Keratinocyte (primary cell): ENCODE results near the gene TM9SF3. TPM values are rescaled to one million over a fixed set of nuclear protein-coding genes. Genes with fewer than 3 reads are reported as not detected.

Experiments used
- DNase-seq: peaks from one replicate; pipeline ENCODE4 v3.0.0-alpha.2; 2011; ENCODE audit warnings: low read depth, missing footprints, low spot score
- FAIRE-seq: peaks from 2 replicates; lab custom pipeline; 2011; peaks lifted over from hg19 to GRCh38; lab: Jason Lieb, UNC
- H2AFZ ChIP-seq: 2 replicates; pipeline ENCODE4 v1.6.0; 2012; ENCODE audit warnings: low read length, control low read depth, inconsistent platforms; ENCODE audit not compliant: control insufficient read depth
- H3K27ac ChIP-seq: 2 replicates; pipeline ENCODE4 v1.5.1; 2011; ENCODE audit warnings: low read length; ENCODE audit not compliant: control insufficient read depth, insufficient read depth
- H3K27me3 ChIP-seq: 3 replicates; pipeline ENCODE4 v1.6.0; 2011; ENCODE audit warnings: low read length; ENCODE audit not compliant: control insufficient read depth, insufficient read depth; ENCODE audit errors: extremely low read depth
- H3K36me3 ChIP-seq, 2 experiments: 2 replicates in 1 of 2; 3 replicates in 1 of 2; pipeline ENCODE4 v1.5.1; 2011; ENCODE audit warnings: low read length in 2 of 2, mild to moderate bottlenecking in 1 of 2; ENCODE audit not compliant: control insufficient read depth in 2 of 2, insufficient read depth in 2 of 2; ENCODE audit errors: extremely low read depth in 1 of 2
- H3K4me1 ChIP-seq: 3 replicates; pipeline ENCODE4 v1.5.1; 2011; ENCODE audit warnings: low read length; ENCODE audit not compliant: control insufficient read depth, insufficient read depth; ENCODE audit errors: extremely low read depth
- H3K4me2 ChIP-seq: 3 replicates; pipeline ENCODE4 v1.6.0; 2011; ENCODE audit warnings: low read depth, low read length; ENCODE audit not compliant: control insufficient read depth, insufficient read depth; ENCODE audit errors: extremely low read depth
- H3K4me3 ChIP-seq, 3 experiments: fragments of 200-600 bp in 1 of 3; sonication (generic) in 1 of 3; 2 replicates in 2 of 3; 3 replicates in 1 of 3; pipeline ENCODE4 v1.5.1; 2011 to 2016; ENCODE audit warnings: low read length in 3 of 3, mild to moderate bottlenecking in 3 of 3, control low read depth in 2 of 3, inconsistent platforms in 1 of 3, low read depth in 1 of 3, mixed read lengths in 1 of 3, mixed run types in 1 of 3, moderate library complexity in 1 of 3; ENCODE audit not compliant: control insufficient read depth in 2 of 3, insufficient read depth in 2 of 3; ENCODE audit errors: extremely low read depth in 1 of 3
- H3K79me2 ChIP-seq: 2 replicates; pipeline ENCODE4 v1.6.0; 2012; ENCODE audit warnings: low read length; ENCODE audit not compliant: control insufficient read depth, insufficient read depth
- H3K9ac ChIP-seq: 3 replicates; pipeline ENCODE4 v1.6.0; 2011; ENCODE audit warnings: low read length; ENCODE audit not compliant: control insufficient read depth, insufficient read depth; ENCODE audit errors: extremely low read depth
- H3K9me1 ChIP-seq: 3 replicates; pipeline ENCODE4 v1.6.0; 2011; ENCODE audit warnings: low read length; ENCODE audit not compliant: control insufficient read depth, insufficient read depth; ENCODE audit errors: extremely low read depth
- H3K9me3 ChIP-seq: 2 replicates; pipeline ENCODE4 v1.5.1; 2012; ENCODE audit warnings: low read depth, low read length; ENCODE audit not compliant: control insufficient read depth
- H4K20me1 ChIP-seq: 3 replicates; pipeline ENCODE4 v1.6.0; 2011; ENCODE audit warnings: low read length; ENCODE audit not compliant: control insufficient read depth, insufficient read depth; ENCODE audit errors: extremely low read depth
- EZH2 ChIP-seq: IDR thresholded peaks from one replicate; pipeline ENCODE4 v1.6.1; 2012; ENCODE audit warnings: inconsistent platforms, mild to moderate bottlenecking, low read length, moderate library complexity
- dilution Hi-C: fragments of 300-500 bp; cut with MboI; formaldehyde crosslinking; loops from one replicate; pipeline ENCODE4 v1.7.0; 2020; ENCODE audit warnings: low sequenced_read_pairs; ENCODE audit not compliant: extremely low pct_ligation_motif_present
- polyA plus RNA-seq, 5 experiments: library from polyadenylated mRNA; depleted of rRNA in 3 of 5; stranded (reverse) in 3 of 5; stranded (forward) in 1 of 5; unstranded in 1 of 5; fragments of >200 nt; gene quantifications; 1 replicate in 1 of 5; 2 replicates in 3 of 5; 3 replicates in 1 of 5; pipeline versions ENCODE4 v1.2.1 to v1.2.3, GENCODE V29; 2011 to 2012; ENCODE audit warnings: missing spikeins in 2 of 5, low read depth in 1 of 5, low replicate concordance in 1 of 5
- TF ChIP-seq, protein P1 (sequence below), 3 experiments: IDR thresholded peaks in 1 of 3; conservative IDR thresholded peaks in 1 of 3; optimal IDR thresholded peaks in 1 of 3; 2 replicates in 2 of 3; 3 replicates in 1 of 3; pipeline versions ENCODE3 to v1.5.1; 2011; ENCODE audit warnings: low read length in 3 of 3, mild to moderate bottlenecking in 3 of 3, moderate library complexity in 2 of 3, control low read depth in 1 of 3, inconsistent platforms in 1 of 3; ENCODE audit not compliant: insufficient read depth in 2 of 3; ENCODE audit errors: extremely low read depth in 1 of 3

TM9SF3 gene
- polyA plus RNA-seq, 1 donor (not counting 4 experiments of a cell fraction or from before 2014, with no cell fraction given) = 90.0 TPM

GRCh38 chr10:96598846-96599245 is 12.0 kb upstream of the TM9SF3 start:
- Histone ChIP-seq H3K79me2 (no peaks in the 10 kb centered on the region), H3K4me2 (no peak overlapping the region), H3K36me3 (no peaks in the 10 kb centered on the region), H4K20me1 (no peaks in the 10 kb centered on the region), H3K9me3 (no peaks in the 10 kb centered on the region), H3K27ac (no peak overlapping the region), H3K9ac (no peak overlapping the region), H3K4me3 (no peak overlapping the region), H3K4me1 (no peaks in the 10 kb centered on the region), H3K9me1 (no peaks in the 10 kb centered on the region), H3K27me3 (peaks cover 16% of the 10 kb centered on the region), H2AFZ (no peak overlapping the region)
- DNase-seq (no peak), FAIRE-seq (no peak)
- dilution Hi-C loops = no loop called here
- TF ChIP-seq, protein P1, sequence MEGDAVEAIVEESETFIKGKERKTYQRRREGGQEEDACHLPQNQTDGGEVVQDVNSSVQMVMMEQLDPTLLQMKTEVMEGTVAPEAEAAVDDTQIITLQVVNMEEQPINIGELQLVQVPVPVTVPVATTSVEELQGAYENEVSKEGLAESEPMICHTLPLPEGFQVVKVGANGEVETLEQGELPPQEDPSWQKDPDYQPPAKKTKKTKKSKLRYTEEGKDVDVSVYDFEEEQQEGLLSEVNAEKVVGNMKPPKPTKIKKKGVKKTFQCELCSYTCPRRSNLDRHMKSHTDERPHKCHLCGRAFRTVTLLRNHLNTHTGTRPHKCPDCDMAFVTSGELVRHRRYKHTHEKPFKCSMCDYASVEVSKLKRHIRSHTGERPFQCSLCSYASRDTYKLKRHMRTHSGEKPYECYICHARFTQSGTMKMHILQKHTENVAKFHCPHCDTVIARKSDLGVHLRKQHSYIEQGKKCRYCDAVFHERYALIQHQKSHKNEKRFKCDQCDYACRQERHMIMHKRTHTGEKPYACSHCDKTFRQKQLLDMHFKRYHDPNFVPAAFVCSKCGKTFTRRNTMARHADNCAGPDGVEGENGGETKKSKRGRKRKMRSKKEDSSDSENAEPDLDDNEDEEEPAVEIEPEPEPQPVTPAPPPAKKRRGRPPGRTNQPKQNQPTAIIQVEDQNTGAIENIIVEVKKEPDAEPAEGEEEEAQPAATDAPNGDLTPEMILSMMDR (optimal IDR thresholded peaks at IDR 0.05 in 1 of 3, IDR thresholded peaks at IDR 0.05 in 1 of 3, conservative IDR thresholded peaks at IDR 0.05 in 1 of 3; ENCODE audit: extremely low read depth in 1 of 3, insufficient read depth in 2 of 3, low read length in 3 of 3) = no peak
- TF ChIP-seq EZH2 = no peak

- Histone ChIP-seq H3K4me3 (no peak overlapping the region), H3K4me2 (no peak overlapping the region), H3K9me3 (peaks cover 3% of the 10 kb centered on the region), H3K9me1 (no peaks in the 10 kb centered on the region), H3K79me2 (no peaks in the 10 kb centered on the region), H3K36me3 (no peaks in the 10 kb centered on the region), H3K27me3 (peaks cover 16% of the 10 kb centered on the region), H3K9ac (no peak overlapping the region), H2AFZ (no peak overlapping the region), H4K20me1 (no peaks in the 10 kb centered on the region), H3K27ac (no peak overlapping the region), H3K4me1 (no peaks in the 10 kb centered on the region)
- FAIRE-seq (no peak), DNase-seq (no peak)
- TF ChIP-seq EZH2 = no peak
- TF ChIP-seq, protein P1 (optimal IDR thresholded peaks at IDR 0.05 in 1 of 3, IDR thresholded peaks at IDR 0.05 in 1 of 3, conservative IDR thresholded peaks at IDR 0.05 in 1 of 3; ENCODE audit: extremely low read depth in 1 of 3, insufficient read depth in 2 of 3, low read length in 3 of 3) = no peak
- dilution Hi-C loops = no loop called here
Observed at GRCh38 chr10:96596422-96597407, 9.9 kb upstream of the TM9SF3 start.
